Liver (tissue), 9 donors: ENCODE data around the gene SLC44A1. TPM values are rescaled to one million over a fixed set of nuclear protein-coding genes. Genes with fewer than 3 reads are reported as not detected.

Source experiments
- DNase-seq: peaks from one replicate; pipeline ENCODE4 v3.0.0-alpha.2; 2017; ENCODE audit warnings: low spot score
- H3K27ac ChIP-seq, 2 donors: one replicate each; pipeline ENCODE4 v1.7.0; 2013; ENCODE audit warnings: inconsistent platforms in 2 of 2, low read length in 2 of 2, control low read depth in 1 of 2, low read depth in 1 of 2, mild to moderate bottlenecking in 1 of 2
- H3K27me3 ChIP-seq, 4 donors: one replicate each; pipeline versions ENCODE4 v1.6.1 to v1.7.0; 2013; ENCODE audit warnings: low read length in 3 of 4, inconsistent platforms in 1 of 4, mild to moderate bottlenecking in 1 of 4, moderate library complexity in 1 of 4; ENCODE audit not compliant: control insufficient read depth in 4 of 4, insufficient read depth in 4 of 4
- H3K36me3 ChIP-seq, 4 donors: one replicate each; pipeline versions ENCODE4 v1.6.1 to v1.7.0; 2013; ENCODE audit warnings: low read length in 3 of 4, mild to moderate bottlenecking in 3 of 4, low read depth in 1 of 4, moderate library complexity in 1 of 4; ENCODE audit not compliant: control insufficient read depth in 4 of 4, insufficient read depth in 3 of 4
- H3K4me1 ChIP-seq, 4 donors: one replicate each; pipeline versions ENCODE4 v1.6.1 to v1.7.0; 2013; ENCODE audit warnings: low read length in 3 of 4, mild to moderate bottlenecking in 3 of 4, moderate library complexity in 1 of 4; ENCODE audit not compliant: control insufficient read depth in 4 of 4, insufficient read depth in 4 of 4
- H3K4me3 ChIP-seq, 3 donors: one replicate each; pipeline versions ENCODE4 v1.6.1 to v1.7.0; 2013; ENCODE audit warnings: low read length in 3 of 3, control low read depth in 1 of 3, low read depth in 1 of 3, mild to moderate bottlenecking in 1 of 3
- H3K9ac ChIP-seq, 2 donors: one replicate each; pipeline ENCODE4 v1.7.0; 2013; ENCODE audit warnings: low read length in 2 of 2, mild to moderate bottlenecking in 2 of 2, moderate library complexity in 2 of 2, control low read depth in 1 of 2, low read depth in 1 of 2
- H3K9me3 ChIP-seq, 4 donors: one replicate each; pipeline versions ENCODE4 v1.6.1 to v1.7.0; 2013; ENCODE audit warnings: low read length in 3 of 4; ENCODE audit not compliant: control insufficient read depth in 4 of 4
- ATF3 ChIP-seq: IDR thresholded peaks from 2 replicates; pipeline ENCODE4 v1.6.1; 2016; ENCODE audit warnings: antibody characterized with exemption
- EGR1 ChIP-seq, 2 donors: IDR thresholded peaks; 2 replicates each; pipeline ENCODE4 v1.6.1; 2016 to 2018; ENCODE audit warnings: antibody characterized with exemption in 2 of 2, low read depth in 2 of 2
- FOXA1 ChIP-seq: IDR thresholded peaks from 2 replicates; pipeline ENCODE4 v1.6.1; 2016; ENCODE audit warnings: antibody characterized with exemption
- FOXA2 ChIP-seq: IDR thresholded peaks from 2 replicates; pipeline ENCODE4 v1.6.1; 2016; ENCODE audit warnings: antibody characterized with exemption
- GABPA ChIP-seq, 2 donors: IDR thresholded peaks in 1 of 2; conservative IDR thresholded peaks in 1 of 2; 2 replicates each; pipeline ENCODE4 v1.6.1; 2016; ENCODE audit warnings: antibody characterized with exemption in 2 of 2, mild to moderate bottlenecking in 1 of 2, moderate library complexity in 1 of 2
- HNF4A ChIP-seq, 2 donors: conservative IDR thresholded peaks; 2 replicates each; pipeline ENCODE4 v1.6.1; 2016; ENCODE audit warnings: antibody characterized with exemption in 2 of 2, mild to moderate bottlenecking in 2 of 2
- HNF4G ChIP-seq: IDR thresholded peaks from 2 replicates; pipeline ENCODE4 v1.6.1; 2016; ENCODE audit warnings: antibody characterized with exemption
- JUND ChIP-seq, 2 donors: IDR thresholded peaks; 2 replicates each; pipeline ENCODE4 v1.6.1; 2016; ENCODE audit warnings: antibody characterized with exemption in 2 of 2
- NR2F2 ChIP-seq: IDR thresholded peaks from 2 replicates; pipeline ENCODE4 v1.6.1; 2016; ENCODE audit warnings: antibody characterized with exemption
- RAD21 ChIP-seq, 2 donors: IDR thresholded peaks; 2 replicates each; pipeline ENCODE4 v1.6.1; 2016; ENCODE audit warnings: antibody characterized with exemption in 2 of 2, mild to moderate bottlenecking in 2 of 2
- RXRA ChIP-seq, 2 donors: IDR thresholded peaks; 2 replicates each; pipeline ENCODE4 v1.6.1; 2017 to 2018; ENCODE audit warnings: antibody characterized with exemption in 2 of 2, mild to moderate bottlenecking in 1 of 2
- SP1 ChIP-seq: IDR thresholded peaks from 2 replicates; pipeline ENCODE4 v1.6.1; 2018; ENCODE audit warnings: antibody characterized with exemption, mild to moderate bottlenecking
- TAF1 ChIP-seq: conservative IDR thresholded peaks from 2 replicates; pipeline ENCODE4 v1.6.1; 2016; ENCODE audit warnings: antibody characterized with exemption, mild to moderate bottlenecking
- YY1 ChIP-seq: IDR thresholded peaks from 2 replicates; pipeline ENCODE4 v1.6.1; 2016; ENCODE audit warnings: antibody characterized with exemption, mild to moderate bottlenecking
- ZBTB33 ChIP-seq: IDR thresholded peaks from 2 replicates; pipeline ENCODE4 v1.6.1; 2016; ENCODE audit warnings: antibody characterized with exemption
- WGBS: extraction: QIAGEN DNeasy Blood & Tissue Kit; methylation state at CpG from one replicate; pipeline ENCODE4 v1.1.7; 2013; 5-methylcytosine and 5-hydroxymethylcytosine counted together
- polyA plus RNA-seq, 2 donors: library from polyadenylated mRNA; stranded (reverse) in 1 of 2; unstranded in 1 of 2; fragments of 200-250 nt in 1 of 2; fragments of >200 nt in 1 of 2; fragmentation: Nextera tagmentation in 1 of 2; extraction: Ambion mirVana in 1 of 2; gene quantifications; one replicate each; pipeline versions ENCODE4 v1.2.1 to v1.2.3, GENCODE V29; 2013 to 2015
- total RNA-seq, 2 donors: library from RNA; depleted of rRNA; stranded (reverse); fragments of >200 nt; gene quantifications; one replicate each; pipeline ENCODE4 v1.2.3, GENCODE V29; 2014
- TF ChIP-seq, protein P1 (sequence below): IDR thresholded peaks from 2 replicates; pipeline ENCODE4 v1.6.1; 2016; ENCODE audit warnings: antibody characterized with exemption
- TF ChIP-seq, protein P2 (sequence below): IDR thresholded peaks from 2 replicates; pipeline ENCODE4 v1.6.1; 2016; ENCODE audit warnings: antibody characterized with exemption, mild to moderate bottlenecking
- TF ChIP-seq, protein P3 (sequence below): fragments of 150-350 bp; IDR thresholded peaks from 2 replicates; pipeline ENCODE4 v1.5.1; 2017; ENCODE audit warnings: improper control_type of control experiment, low read depth, low read length; ENCODE audit not compliant: missing input control
- donor health status: healthy.
- donor health status: healthy.
- donor health status: healthy.
- donor health status: healthy.
- donor health status: healthy.

Gene SLC44A1
- total and polyA plus RNA-seq, 4 donors, result 18.1 to 73.1 (median 53.1) TPM

DNA sequence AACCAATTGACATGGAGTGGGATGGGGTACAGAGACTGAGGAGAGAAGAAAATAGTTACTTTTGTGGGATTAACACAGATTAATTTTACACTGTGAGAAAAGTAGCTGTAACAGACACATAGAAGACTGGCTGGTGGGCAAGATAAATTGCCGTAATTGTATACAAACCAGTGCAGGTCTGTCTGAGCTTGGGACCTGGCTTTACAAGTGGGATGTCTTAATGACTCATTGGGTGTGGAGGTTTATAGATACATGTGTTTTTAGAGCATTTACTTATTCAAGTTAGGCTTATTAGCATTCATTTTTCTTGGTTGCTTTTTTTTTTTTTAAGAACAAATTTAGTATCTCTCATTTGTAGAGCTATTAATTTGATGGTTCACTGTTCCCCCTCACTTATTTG is 37.5 kb downstream of the SLC44A1 start:
- WGBS, result 96% methylated on average over 1 of the region's 1 CpG
- H3K36me3 ChIP-seq, result no peaks in the 10 kb centered on the region
- H3K4me1 ChIP-seq, result peaks cover 7 to 10% (median 8%) of the 10 kb centered on the region in 4 donors
- H3K27me3 ChIP-seq, result no peaks in the 10 kb centered on the region
- no peak for DNase-seq
- H3K4me3 ChIP-seq, result no peak overlapping the region
- TF ChIP-seq GABPA (IDR thresholded peaks at IDR 0.05 in 1 of 2, conservative IDR thresholded peaks at IDR 0.05 in 1 of 2) (no peak), NR2F2 (no peak), TAF1 (no peak), YY1 (no peak), ZBTB33 (no peak), SP1 (no peak), EGR1 (IDR thresholded peaks at IDR 0.05; ENCODE audit: low read depth in 2 of 2) (no peak), ATF3 (no peak), RAD21 (IDR thresholded peaks at IDR 0.05) (no peak), HNF4G (no peak), FOXA2 (no peak), RXRA (IDR thresholded peaks at IDR 0.05) (no peak), HNF4A (conservative IDR thresholded peaks at IDR 0.05) (no peak), JUND (IDR thresholded peaks at IDR 0.05) (no peak), FOXA1 (no peak)
- TF ChIP-seq, protein P1, sequence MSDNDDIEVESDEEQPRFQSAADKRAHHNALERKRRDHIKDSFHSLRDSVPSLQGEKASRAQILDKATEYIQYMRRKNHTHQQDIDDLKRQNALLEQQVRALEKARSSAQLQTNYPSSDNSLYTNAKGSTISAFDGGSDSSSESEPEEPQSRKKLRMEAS, result no peak
- TF ChIP-seq, protein P2, sequence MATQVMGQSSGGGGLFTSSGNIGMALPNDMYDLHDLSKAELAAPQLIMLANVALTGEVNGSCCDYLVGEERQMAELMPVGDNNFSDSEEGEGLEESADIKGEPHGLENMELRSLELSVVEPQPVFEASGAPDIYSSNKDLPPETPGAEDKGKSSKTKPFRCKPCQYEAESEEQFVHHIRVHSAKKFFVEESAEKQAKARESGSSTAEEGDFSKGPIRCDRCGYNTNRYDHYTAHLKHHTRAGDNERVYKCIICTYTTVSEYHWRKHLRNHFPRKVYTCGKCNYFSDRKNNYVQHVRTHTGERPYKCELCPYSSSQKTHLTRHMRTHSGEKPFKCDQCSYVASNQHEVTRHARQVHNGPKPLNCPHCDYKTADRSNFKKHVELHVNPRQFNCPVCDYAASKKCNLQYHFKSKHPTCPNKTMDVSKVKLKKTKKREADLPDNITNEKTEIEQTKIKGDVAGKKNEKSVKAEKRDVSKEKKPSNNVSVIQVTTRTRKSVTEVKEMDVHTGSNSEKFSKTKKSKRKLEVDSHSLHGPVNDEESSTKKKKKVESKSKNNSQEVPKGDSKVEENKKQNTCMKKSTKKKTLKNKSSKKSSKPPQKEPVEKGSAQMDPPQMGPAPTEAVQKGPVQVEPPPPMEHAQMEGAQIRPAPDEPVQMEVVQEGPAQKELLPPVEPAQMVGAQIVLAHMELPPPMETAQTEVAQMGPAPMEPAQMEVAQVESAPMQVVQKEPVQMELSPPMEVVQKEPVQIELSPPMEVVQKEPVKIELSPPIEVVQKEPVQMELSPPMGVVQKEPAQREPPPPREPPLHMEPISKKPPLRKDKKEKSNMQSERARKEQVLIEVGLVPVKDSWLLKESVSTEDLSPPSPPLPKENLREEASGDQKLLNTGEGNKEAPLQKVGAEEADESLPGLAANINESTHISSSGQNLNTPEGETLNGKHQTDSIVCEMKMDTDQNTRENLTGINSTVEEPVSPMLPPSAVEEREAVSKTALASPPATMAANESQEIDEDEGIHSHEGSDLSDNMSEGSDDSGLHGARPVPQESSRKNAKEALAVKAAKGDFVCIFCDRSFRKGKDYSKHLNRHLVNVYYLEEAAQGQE, result no peak
- TF ChIP-seq, protein P3, sequence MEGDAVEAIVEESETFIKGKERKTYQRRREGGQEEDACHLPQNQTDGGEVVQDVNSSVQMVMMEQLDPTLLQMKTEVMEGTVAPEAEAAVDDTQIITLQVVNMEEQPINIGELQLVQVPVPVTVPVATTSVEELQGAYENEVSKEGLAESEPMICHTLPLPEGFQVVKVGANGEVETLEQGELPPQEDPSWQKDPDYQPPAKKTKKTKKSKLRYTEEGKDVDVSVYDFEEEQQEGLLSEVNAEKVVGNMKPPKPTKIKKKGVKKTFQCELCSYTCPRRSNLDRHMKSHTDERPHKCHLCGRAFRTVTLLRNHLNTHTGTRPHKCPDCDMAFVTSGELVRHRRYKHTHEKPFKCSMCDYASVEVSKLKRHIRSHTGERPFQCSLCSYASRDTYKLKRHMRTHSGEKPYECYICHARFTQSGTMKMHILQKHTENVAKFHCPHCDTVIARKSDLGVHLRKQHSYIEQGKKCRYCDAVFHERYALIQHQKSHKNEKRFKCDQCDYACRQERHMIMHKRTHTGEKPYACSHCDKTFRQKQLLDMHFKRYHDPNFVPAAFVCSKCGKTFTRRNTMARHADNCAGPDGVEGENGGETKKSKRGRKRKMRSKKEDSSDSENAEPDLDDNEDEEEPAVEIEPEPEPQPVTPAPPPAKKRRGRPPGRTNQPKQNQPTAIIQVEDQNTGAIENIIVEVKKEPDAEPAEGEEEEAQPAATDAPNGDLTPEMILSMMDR, result no peak
- no peaks in the 10 kb centered on the region for H3K9me3 ChIP-seq
- no peak overlapping the region for H3K9ac ChIP-seq
- H3K27ac ChIP-seq, result no peak overlapping the region
